HG03432 (cell line): Measurements from ENCODE around the gene SNUPN.
"Not testable (repeated sequence)": the region's sequence is repeated elsewhere in the genome, so short reads cannot be mapped to it uniquely, and the experiment has no call there.

ENCODE experiments used
- ATAC-seq: cut with Tn5 transposase; IDR thresholded peaks from one replicate; pipeline ENCODE4 v1.9.1; 2021; ENCODE audit warnings: mild to moderate bottlenecking, moderate library complexity; ENCODE audit not compliant: unreplicated experiment

The SNUPN gene

GRCh38 chr15:75637245-75638009 is 11.9 kb upstream of the SNUPN start:
- no peak for ATAC-seq

GRCh38 chr15:75636026-75636425 is 10.5 kb upstream of the SNUPN start:
- no peak for ATAC-seq

GRCh38 chr15:75633922-75634321 is 8.4 kb upstream of the SNUPN start:
- ATAC-seq: not testable (repeated sequence)

- no peak for ATAC-seq
Observed at GRCh38 chr15:75631935-75632334, 6.4 kb upstream of the SNUPN start.

- ATAC-seq: no peak
Observed at GRCh38 chr15:75622505-75622904, 3.0 kb downstream of the SNUPN start.

GRCh38 chr15:75620841-75621391 is 4.6 kb downstream of the SNUPN start:
- ATAC-seq: no peak

GRCh38 chr15:75620058-75620820 is 5.3 kb downstream of the SNUPN start:
- no peak for ATAC-seq

GRCh38 chr15:75616766-75617165 is 8.8 kb downstream of the SNUPN start:
- ATAC-seq: no peak

- ATAC-seq: no peak
Observed at GRCh38 chr15:75606711-75607699, 18.5 kb downstream of the SNUPN start.

- ATAC-seq: no peak
Observed at GRCh38 chr15:75606026-75606425, 19.5 kb downstream of the SNUPN start.

GRCh38 chr15:75599401-75599800 is 26.1 kb downstream of the SNUPN start:
- no peak for ATAC-seq

GRCh38 chr15:75598361-75598760 is 27.2 kb downstream of the SNUPN start:
- ATAC-seq: no peak

- ATAC-seq: no peak
Observed at GRCh38 chr15:75597667-75598341, 27.7 kb downstream of the SNUPN start.

GRCh38 chr15:75596703-75597345 is 28.7 kb downstream of the SNUPN start:
- ATAC-seq: no peak

- ATAC-seq: no peak
Observed at GRCh38 chr15:75594276-75594675, 31.2 kb downstream of the SNUPN start.

- no peak for ATAC-seq
Observed at GRCh38 chr15:75591655-75592364, 33.7 kb downstream of the SNUPN start.

- ATAC-seq: no peak
Observed at GRCh38 chr15:75590239-75590638, 35.3 kb downstream of the SNUPN start.

GRCh38 chr15:75589071-75589470 is 36.5 kb downstream of the SNUPN start:
- ATAC-seq: no peak

- not testable (repeated sequence) for ATAC-seq
Observed at GRCh38 chr15:75586422-75586821, 39.1 kb downstream of the SNUPN start.
